Testis (tissue), 3 donors: ENCODE results near the gene MLPH. TPM values are rescaled to one million over a fixed set of nuclear protein-coding genes. Genes with fewer than 3 reads are reported as not detected.

ENCODE experiments used
- DNase-seq: peaks from one replicate; pipeline ENCODE4 v3.0.0-alpha.2; 2019
- H3K27ac ChIP-seq, 2 donors: fragments of 200-600 bp; sonication (generic); one replicate each; pipeline ENCODE4 v1.5.1; 2019
- H3K27me3 ChIP-seq: fragments of 200-600 bp; sonication (generic); one replicate; pipeline ENCODE4 v1.5.1; 2019
- H3K36me3 ChIP-seq: fragments of 200-600 bp; sonication (generic); one replicate; pipeline ENCODE4 v1.5.1; 2017; ENCODE audit warnings: low read depth; ENCODE audit errors: missing control alignments
- H3K4me1 ChIP-seq: fragments of 200-600 bp; sonication (generic); one replicate; pipeline ENCODE4 v1.5.1; 2019
- H3K4me3 ChIP-seq, 2 donors: fragments of 200-600 bp; sonication (generic); one replicate each; pipeline ENCODE4 v1.5.1; 2017 to 2019
- H3K9me3 ChIP-seq: fragments of 200-600 bp; sonication (generic); one replicate; pipeline ENCODE4 v1.5.1; 2017
- CTCF ChIP-seq, 3 experiments: fragments of 450-650 bp in 2 of 3; fragments of 200-600 bp in 1 of 3; sonication (generic) in 1 of 3; IDR thresholded peaks; one replicate each; pipeline ENCODE4 v1.5.1; 2016 to 2019; ENCODE audit warnings: antibody characterized with exemption in 3 of 3, mild to moderate bottlenecking in 2 of 3, moderate library complexity in 1 of 3
- POLR2A ChIP-seq: fragments of 450-650 bp; IDR thresholded peaks from one replicate; pipeline ENCODE4 v1.6.1; 2017; ENCODE audit warnings: antibody characterized with exemption, mild to moderate bottlenecking, moderate library complexity
- WGBS, 2 donors: methylation state at CpG; one replicate each; pipeline ENCODE4 v1.1.5; 2018; 5-methylcytosine and 5-hydroxymethylcytosine counted together
- intact Hi-C: fragments of 100-400 bp; cut with DNase I; formaldehyde crosslinking; loops from one replicate; pipeline ENCODE4 v1.15.1; 2023; ENCODE audit warnings: low total_unique reads
- polyA plus RNA-seq: library from polyadenylated mRNA; stranded (reverse); fragments of 350-450 nt; fragmentation: Illumina TruSeq; extraction: RNeasy Lipid Tissue Mini Kit (QIAGEN cat#74804); gene quantifications from one replicate; pipeline ENCODE4 v1.2.3, GENCODE V29; 2014; ENCODE audit warnings: low read depth, low replicate concordance; ENCODE audit not compliant: insufficient read depth
- total RNA-seq, 2 donors: library from RNA; depleted of rRNA; stranded (reverse); fragments of >200 nt; gene quantifications; one replicate each; pipeline ENCODE4 v1.2.3, GENCODE V29; 2016

The MLPH gene
- total and polyA plus RNA-seq, 3 donors from 2014 or later = 5.5 to 7.4 (median 6.5) TPM

- Histone ChIP-seq H3K4me1 (peaks cover 4% of the 10 kb centered on the region), H3K9me3 (no peaks in the 10 kb centered on the region), H3K4me3 (no peak overlapping the region), H3K36me3 (no peaks in the 10 kb centered on the region), H3K27me3 (no peaks in the 10 kb centered on the region), H3K27ac (no peak overlapping the region)
- TF ChIP-seq CTCF (IDR thresholded peaks at IDR 0.05) = no peak
- TF ChIP-seq POLR2A = no peak
- no peak for DNase-seq
- intact Hi-C loops = no loop called here
- 88 to 93% methylated on average over 9 of the region's 9 CpGs for WGBS, 2 donors
Observed at GRCh38 chr2:237588044-237588696, 101.1 kb downstream of the MLPH start.

- no peak within 1 kb of the TSS for H3K27ac ChIP-seq
- intact Hi-C loops = no loop called here
Observed at GRCh38 chr2:237590272-237591140, 103.5 kb downstream of the MLPH start, which contains the start of gene RAB17. Gene RAB17 (minus strand): TSS chr2:237590734. CDS start chr2:237586154, 4,580 bp downstream.

GRCh38 chr2:237591141-237591881 lies 104.3 kb downstream of the MLPH start:
- peaks cover 12% of the 10 kb centered on the region for H3K4me1 ChIP-seq
- no peak overlapping the region for H3K4me3 ChIP-seq
- DNase-seq = no peak
- intact Hi-C loops = no loop called here
- 58 to 73% methylated on average over 8 to 19 of the region's 19 CpGs for WGBS, 2 donors
- H3K27ac ChIP-seq = no peak overlapping the region
- no peaks in the 10 kb centered on the region for H3K9me3 ChIP-seq
- TF ChIP-seq CTCF (IDR thresholded peaks at IDR 0.05) (no peak), POLR2A (no peak)
- no peaks in the 10 kb centered on the region for H3K27me3 ChIP-seq
- no peaks in the 10 kb centered on the region for H3K36me3 ChIP-seq

More at GRCh38 chr2:237590272-237591140, 103.5 kb downstream of the MLPH start, which contains the start of gene RAB17:
- Histone ChIP-seq H3K36me3 (no peaks in the 10 kb centered on the region), H3K4me1 (peaks cover 12% of the 10 kb centered on the region), H3K9me3 (no peaks in the 10 kb centered on the region), H3K4me3 (no peak within 1 kb of the TSS), H3K27me3 (no peaks in the 10 kb centered on the region)
- DNase-seq = no peak
- TF ChIP-seq CTCF (IDR thresholded peaks at IDR 0.05) = no peak
- TF ChIP-seq POLR2A = no peak
- 52% methylated on average over 15 to 16 of the region's 16 CpGs for WGBS, 2 donors

GRCh38 chr2:237592425-237592980 lies 105.5 kb downstream of the MLPH start:
- H3K9me3 ChIP-seq = no peaks in the 10 kb centered on the region
- H3K27me3 ChIP-seq = no peaks in the 10 kb centered on the region
- 91 to 94% methylated on average over 6 to 18 of the region's 18 CpGs for WGBS, 2 donors
- no peak overlapping the region for H3K4me3 ChIP-seq
- H3K27ac ChIP-seq = no peak overlapping the region
- no peak for DNase-seq
- intact Hi-C loops = no loop called here
- peaks cover 12% of the 10 kb centered on the region for H3K4me1 ChIP-seq
- no peak for TF ChIP-seq CTCF (IDR thresholded peaks at IDR 0.05)
- no peak for TF ChIP-seq POLR2A
- no peaks in the 10 kb centered on the region for H3K36me3 ChIP-seq
